Peyer's patch (tissue), 4 donors: ENCODE measurements around the gene BANF1. TPM values are rescaled to one million over a fixed set of nuclear protein-coding genes. Genes with fewer than 3 reads are reported as not detected.

Experiments
- DNase-seq, 3 donors: peaks; one replicate each; pipeline ENCODE4 v3.0.0-alpha.2; 2017 to 2019
- H3K27ac ChIP-seq, 4 donors: fragments of 200-600 bp; sonication (generic); one replicate each; pipeline ENCODE4 v1.5.1; 2016 to 2019
- H3K27me3 ChIP-seq, 2 donors: fragments of 200-600 bp; sonication (generic); one replicate each; pipeline ENCODE4 v1.5.1; 2019
- H3K36me3 ChIP-seq, 3 donors: fragments of 200-600 bp; sonication (generic); one replicate each; pipeline ENCODE4 v1.5.1; 2016 to 2019
- H3K4me1 ChIP-seq, 4 donors: fragments of 200-600 bp; sonication (generic); one replicate each; pipeline ENCODE4 v1.5.1; 2016 to 2019
- H3K4me3 ChIP-seq, 4 donors: fragments of 200-600 bp; sonication (generic); 1 replicate in 3 of 4; 2 replicates in 1 of 4; pipeline ENCODE4 v1.5.1; 2016 to 2019; ENCODE audit warnings: mild to moderate bottlenecking in 1 of 4
- H3K9me3 ChIP-seq, 4 donors: fragments of 200-600 bp; sonication (generic); one replicate each; pipeline ENCODE4 v1.5.1; 2016 to 2019; ENCODE audit warnings: mild to moderate bottlenecking in 1 of 4
- CTCF ChIP-seq, 6 experiments: fragments of 450-650 bp in 4 of 6; fragments of 200-600 bp in 2 of 6; sonication (generic) in 1 of 6; IDR thresholded peaks; one replicate each; pipeline ENCODE4 v1.5.1; 2017 to 2019; ENCODE audit warnings: antibody characterized with exemption in 6 of 6, mild to moderate bottlenecking in 3 of 6, moderate library complexity in 1 of 6
- POLR2A ChIP-seq, 2 donors: fragments of 450-650 bp; IDR thresholded peaks; one replicate each; pipeline ENCODE4 v1.5.1; 2017; ENCODE audit warnings: antibody characterized with exemption in 2 of 2, mild to moderate bottlenecking in 2 of 2, moderate library complexity in 2 of 2
- total RNA-seq, 4 donors: library from RNA; depleted of rRNA; stranded (reverse); fragments of >200 nt; gene quantifications; one replicate each; pipeline ENCODE4 v1.1.0, GENCODE V29; 2016

The BANF1 gene
- total RNA-seq, 4 donors from 2014 or later, result 25.4 to 42.4 (median 27.7) TPM

- Histone ChIP-seq H3K4me1 (peaks cover 0 to 4% (median 0%) of the 10 kb centered on the region in 4 donors), H3K9me3 (no peaks in the 10 kb centered on the region), H3K27me3 (no peaks in the 10 kb centered on the region), H3K27ac (no peak overlapping the region), H3K4me3 (no peak overlapping the region), H3K36me3 (no peaks in the 10 kb centered on the region)
- DNase-seq, result no peak
- TF ChIP-seq POLR2A (IDR thresholded peaks at IDR 0.05) (no peak), CTCF (IDR thresholded peaks at IDR 0.05) (no peak)
Observed at GRCh38 chr11:66042227-66042995, 40.1 kb downstream of the BANF1 start.

GRCh38 chr11:66042996-66043906 lies 40.9 kb downstream of the BANF1 start:
- TF ChIP-seq POLR2A (IDR thresholded peaks at IDR 0.05) (no peak), CTCF (IDR thresholded peaks at IDR 0.05) (no peak)
- Histone ChIP-seq H3K4me3 (no peak overlapping the region), H3K36me3 (no peaks in the 10 kb centered on the region), H3K27me3 (no peaks in the 10 kb centered on the region), H3K9me3 (no peaks in the 10 kb centered on the region), H3K4me1 (peaks cover 0 to 4% (median 0%) of the 10 kb centered on the region in 4 donors), H3K27ac (no peak overlapping the region)
- DNase-seq, result no peak

GRCh38 chr11:66044757-66045156 lies 42.5 kb downstream of the BANF1 start:
- Histone ChIP-seq H3K27ac (no peak overlapping the region), H3K27me3 (no peaks in the 10 kb centered on the region), H3K36me3 (no peaks in the 10 kb centered on the region), H3K9me3 (no peaks in the 10 kb centered on the region), H3K4me3 (peak overlapping the region in 1 of 4 donors; percentile 17), H3K4me1 (peaks cover 0 to 4% (median 0%) of the 10 kb centered on the region in 4 donors)
- no peak for TF ChIP-seq CTCF (IDR thresholded peaks at IDR 0.05)
- TF ChIP-seq POLR2A (IDR thresholded peaks at IDR 0.05), result no peak
- no peak for DNase-seq

GRCh38 chr11:66045177-66045639 lies 42.9 kb downstream of the BANF1 start:
- Histone ChIP-seq H3K4me3 (peak overlapping the region in 1 of 4 donors; percentile 17), H3K27ac (no peak overlapping the region), H3K4me1 (peaks cover 0 to 4% (median 0%) of the 10 kb centered on the region in 4 donors), H3K27me3 (no peaks in the 10 kb centered on the region), H3K9me3 (no peaks in the 10 kb centered on the region), H3K36me3 (no peaks in the 10 kb centered on the region)
- TF ChIP-seq CTCF (IDR thresholded peaks at IDR 0.05) (peak; percentile 74 to 94 (median 80)), POLR2A (IDR thresholded peaks at IDR 0.05) (no peak)
- DNase-seq, result peak; percentile 76 to 90 (median 77)

- no peaks in the 10 kb centered on the region for H3K36me3 ChIP-seq
- H3K9me3 ChIP-seq, result no peaks in the 10 kb centered on the region
- TF ChIP-seq CTCF (IDR thresholded peaks at IDR 0.05) (no peak), POLR2A (IDR thresholded peaks at IDR 0.05) (no peak)
- H3K4me3 ChIP-seq, result no peak overlapping the region
- no peaks in the 10 kb centered on the region for H3K27me3 ChIP-seq
- H3K4me1 ChIP-seq, result peaks cover 0 to 7% (median 4%) of the 10 kb centered on the region in 4 donors
- H3K27ac ChIP-seq, result no peak overlapping the region
- DNase-seq, result no peak
Observed at GRCh38 chr11:66046901-66047300, 44.6 kb downstream of the BANF1 start.
